WTC11 (cell line): ENCODE data around the gene RAB3GAP1.

Source experiments
- ATF1 ChIP-seq: sonication (generic); formaldehyde crosslinking; IDR thresholded peaks from 2 replicates; pipeline ENCODE4 v1.8.1; 2023; ENCODE audit warnings: mild to moderate bottlenecking, moderate library complexity, missing genetic modification reagents
- CREB1 ChIP-seq: sonication (generic); formaldehyde crosslinking; IDR thresholded peaks from 2 replicates; pipeline ENCODE4 v1.8.0; 2023; ENCODE audit warnings: mild to moderate bottlenecking, missing genetic modification reagents
- CREM ChIP-seq: sonication (generic); formaldehyde crosslinking; IDR thresholded peaks from 2 replicates; pipeline ENCODE4 v1.8.1; 2022; ENCODE audit warnings: mild to moderate bottlenecking, missing genetic modification reagents, moderate library complexity
- ESRRA ChIP-seq: sonication (generic); formaldehyde crosslinking; IDR thresholded peaks from 2 replicates; pipeline ENCODE4 v1.8.1; 2022; ENCODE audit warnings: mild to moderate bottlenecking, missing genetic modification reagents, borderline replicate concordance
- SOX15 ChIP-seq: fragments of 250-450 bp; sonication (Bioruptor Pico); IDR thresholded peaks from 2 replicates; pipeline ENCODE4 v1.9.0; 2021; ENCODE audit warnings: mild to moderate bottlenecking
- TEAD4 ChIP-seq: sonication (generic); formaldehyde crosslinking; IDR thresholded peaks from 2 replicates; pipeline ENCODE4 v1.8.0; 2022; ENCODE audit warnings: mild to moderate bottlenecking, missing genetic modification reagents
- ZBTB21 ChIP-seq: sonication (generic); formaldehyde crosslinking; IDR thresholded peaks from 2 replicates; pipeline ENCODE4 v1.8.1; 2023; ENCODE audit warnings: mild to moderate bottlenecking, missing genetic modification reagents, borderline replicate concordance
- TF ChIP-seq, protein P1 (sequence below): fragments of 200-600 bp; IDR thresholded peaks from 2 replicates; pipeline ENCODE4 v1.8.0; 2022; ENCODE audit warnings: antibody characterized with exemption
- TF ChIP-seq, protein P2 (sequence below): sonication (generic); formaldehyde crosslinking; IDR thresholded peaks from 2 replicates; pipeline ENCODE4 v1.8.1; 2023; ENCODE audit warnings: mild to moderate bottlenecking, missing genetic modification reagents, moderate library complexity
- TF ChIP-seq, protein P3 (sequence below): sonication (generic); formaldehyde crosslinking; IDR thresholded peaks from 2 replicates; pipeline ENCODE4 v1.8.1; 2022; ENCODE audit warnings: missing genetic modification reagents, borderline replicate concordance
- TF ChIP-seq, protein P4 (sequence below): sonication (generic); formaldehyde crosslinking; IDR thresholded peaks from 2 replicates; pipeline ENCODE4 v1.8.0; 2022; ENCODE audit warnings: mild to moderate bottlenecking, missing genetic modification reagents
- TF ChIP-seq, protein P5 (sequence below): sonication (generic); formaldehyde crosslinking; IDR thresholded peaks from 2 replicates; pipeline ENCODE4 v1.8.0; 2023; ENCODE audit warnings: missing genetic modification reagents, mild to moderate bottlenecking, borderline replicate concordance
- TF ChIP-seq, protein P6 (sequence below): sonication (generic); formaldehyde crosslinking; IDR thresholded peaks from 2 replicates; pipeline ENCODE4 v1.8.0; 2022; ENCODE audit warnings: missing genetic modification reagents

DNA sequence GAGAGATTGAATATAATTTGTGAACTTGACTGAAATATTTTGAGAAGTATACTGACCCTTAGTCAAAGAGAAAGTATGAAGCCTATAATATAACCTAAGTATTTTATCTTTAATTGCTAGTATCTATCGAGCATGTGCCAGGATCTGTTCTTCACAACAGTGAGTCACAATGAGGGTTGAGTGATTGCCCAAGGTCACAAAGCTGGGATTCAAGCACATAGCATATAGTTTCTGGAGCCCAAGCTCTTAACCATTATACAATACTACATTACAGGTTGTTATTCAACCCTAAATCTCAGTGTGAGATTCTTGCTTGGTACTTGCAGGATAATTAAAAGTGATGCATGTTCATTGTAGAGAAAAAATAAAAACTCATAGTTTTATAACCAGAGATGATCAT, 97.2 kb downstream of the RAB3GAP1 start:
- TF ChIP-seq, protein P1, sequence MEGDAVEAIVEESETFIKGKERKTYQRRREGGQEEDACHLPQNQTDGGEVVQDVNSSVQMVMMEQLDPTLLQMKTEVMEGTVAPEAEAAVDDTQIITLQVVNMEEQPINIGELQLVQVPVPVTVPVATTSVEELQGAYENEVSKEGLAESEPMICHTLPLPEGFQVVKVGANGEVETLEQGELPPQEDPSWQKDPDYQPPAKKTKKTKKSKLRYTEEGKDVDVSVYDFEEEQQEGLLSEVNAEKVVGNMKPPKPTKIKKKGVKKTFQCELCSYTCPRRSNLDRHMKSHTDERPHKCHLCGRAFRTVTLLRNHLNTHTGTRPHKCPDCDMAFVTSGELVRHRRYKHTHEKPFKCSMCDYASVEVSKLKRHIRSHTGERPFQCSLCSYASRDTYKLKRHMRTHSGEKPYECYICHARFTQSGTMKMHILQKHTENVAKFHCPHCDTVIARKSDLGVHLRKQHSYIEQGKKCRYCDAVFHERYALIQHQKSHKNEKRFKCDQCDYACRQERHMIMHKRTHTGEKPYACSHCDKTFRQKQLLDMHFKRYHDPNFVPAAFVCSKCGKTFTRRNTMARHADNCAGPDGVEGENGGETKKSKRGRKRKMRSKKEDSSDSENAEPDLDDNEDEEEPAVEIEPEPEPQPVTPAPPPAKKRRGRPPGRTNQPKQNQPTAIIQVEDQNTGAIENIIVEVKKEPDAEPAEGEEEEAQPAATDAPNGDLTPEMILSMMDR: no peak
- TF ChIP-seq, protein P2, sequence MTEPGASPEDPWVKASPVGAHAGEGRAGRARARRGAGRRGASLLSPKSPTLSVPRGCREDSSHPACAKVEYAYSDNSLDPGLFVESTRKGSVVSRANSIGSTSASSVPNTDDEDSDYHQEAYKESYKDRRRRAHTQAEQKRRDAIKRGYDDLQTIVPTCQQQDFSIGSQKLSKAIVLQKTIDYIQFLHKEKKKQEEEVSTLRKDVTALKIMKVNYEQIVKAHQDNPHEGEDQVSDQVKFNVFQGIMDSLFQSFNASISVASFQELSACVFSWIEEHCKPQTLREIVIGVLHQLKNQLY (CRISPR knock-in tag): no peak
- TF ChIP-seq ATF1 (CRISPR knock-in tag) (no peak), CREB1 (CRISPR knock-in tag) (no peak), SOX15 (no peak), TEAD4 (CRISPR knock-in tag) (no peak), ESRRA (CRISPR knock-in tag) (no peak), ZBTB21 (CRISPR knock-in tag) (no peak), CREM (CRISPR knock-in tag) (no peak)
- TF ChIP-seq, protein P3, sequence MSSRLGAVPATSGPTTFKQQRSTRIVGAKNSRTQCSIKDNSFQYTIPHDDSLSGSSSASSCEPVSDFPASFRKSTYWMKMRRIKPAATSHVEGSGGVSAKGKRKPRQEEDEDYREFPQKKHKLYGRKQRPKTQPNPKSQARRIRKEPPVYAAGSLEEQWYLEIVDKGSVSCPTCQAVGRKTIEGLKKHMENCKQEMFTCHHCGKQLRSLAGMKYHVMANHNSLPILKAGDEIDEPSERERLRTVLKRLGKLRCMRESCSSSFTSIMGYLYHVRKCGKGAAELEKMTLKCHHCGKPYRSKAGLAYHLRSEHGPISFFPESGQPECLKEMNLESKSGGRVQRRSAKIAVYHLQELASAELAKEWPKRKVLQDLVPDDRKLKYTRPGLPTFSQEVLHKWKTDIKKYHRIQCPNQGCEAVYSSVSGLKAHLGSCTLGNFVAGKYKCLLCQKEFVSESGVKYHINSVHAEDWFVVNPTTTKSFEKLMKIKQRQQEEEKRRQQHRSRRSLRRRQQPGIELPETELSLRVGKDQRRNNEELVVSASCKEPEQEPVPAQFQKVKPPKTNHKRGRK (CRISPR knock-in tag): no peak
- TF ChIP-seq, protein P4, sequence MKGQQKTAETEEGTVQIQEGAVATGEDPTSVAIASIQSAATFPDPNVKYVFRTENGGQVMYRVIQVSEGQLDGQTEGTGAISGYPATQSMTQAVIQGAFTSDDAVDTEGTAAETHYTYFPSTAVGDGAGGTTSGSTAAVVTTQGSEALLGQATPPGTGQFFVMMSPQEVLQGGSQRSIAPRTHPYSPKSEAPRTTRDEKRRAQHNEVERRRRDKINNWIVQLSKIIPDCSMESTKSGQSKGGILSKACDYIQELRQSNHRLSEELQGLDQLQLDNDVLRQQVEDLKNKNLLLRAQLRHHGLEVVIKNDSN (CRISPR knock-in tag): no peak
- TF ChIP-seq, protein P5, sequence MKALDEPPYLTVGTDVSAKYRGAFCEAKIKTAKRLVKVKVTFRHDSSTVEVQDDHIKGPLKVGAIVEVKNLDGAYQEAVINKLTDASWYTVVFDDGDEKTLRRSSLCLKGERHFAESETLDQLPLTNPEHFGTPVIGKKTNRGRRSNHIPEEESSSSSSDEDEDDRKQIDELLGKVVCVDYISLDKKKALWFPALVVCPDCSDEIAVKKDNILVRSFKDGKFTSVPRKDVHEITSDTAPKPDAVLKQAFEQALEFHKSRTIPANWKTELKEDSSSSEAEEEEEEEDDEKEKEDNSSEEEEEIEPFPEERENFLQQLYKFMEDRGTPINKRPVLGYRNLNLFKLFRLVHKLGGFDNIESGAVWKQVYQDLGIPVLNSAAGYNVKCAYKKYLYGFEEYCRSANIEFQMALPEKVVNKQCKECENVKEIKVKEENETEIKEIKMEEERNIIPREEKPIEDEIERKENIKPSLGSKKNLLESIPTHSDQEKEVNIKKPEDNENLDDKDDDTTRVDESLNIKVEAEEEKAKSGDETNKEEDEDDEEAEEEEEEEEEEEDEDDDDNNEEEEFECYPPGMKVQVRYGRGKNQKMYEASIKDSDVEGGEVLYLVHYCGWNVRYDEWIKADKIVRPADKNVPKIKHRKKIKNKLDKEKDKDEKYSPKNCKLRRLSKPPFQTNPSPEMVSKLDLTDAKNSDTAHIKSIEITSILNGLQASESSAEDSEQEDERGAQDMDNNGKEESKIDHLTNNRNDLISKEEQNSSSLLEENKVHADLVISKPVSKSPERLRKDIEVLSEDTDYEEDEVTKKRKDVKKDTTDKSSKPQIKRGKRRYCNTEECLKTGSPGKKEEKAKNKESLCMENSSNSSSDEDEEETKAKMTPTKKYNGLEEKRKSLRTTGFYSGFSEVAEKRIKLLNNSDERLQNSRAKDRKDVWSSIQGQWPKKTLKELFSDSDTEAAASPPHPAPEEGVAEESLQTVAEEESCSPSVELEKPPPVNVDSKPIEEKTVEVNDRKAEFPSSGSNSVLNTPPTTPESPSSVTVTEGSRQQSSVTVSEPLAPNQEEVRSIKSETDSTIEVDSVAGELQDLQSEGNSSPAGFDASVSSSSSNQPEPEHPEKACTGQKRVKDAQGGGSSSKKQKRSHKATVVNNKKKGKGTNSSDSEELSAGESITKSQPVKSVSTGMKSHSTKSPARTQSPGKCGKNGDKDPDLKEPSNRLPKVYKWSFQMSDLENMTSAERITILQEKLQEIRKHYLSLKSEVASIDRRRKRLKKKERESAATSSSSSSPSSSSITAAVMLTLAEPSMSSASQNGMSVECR (CRISPR knock-in tag): no peak
- TF ChIP-seq, protein P6, sequence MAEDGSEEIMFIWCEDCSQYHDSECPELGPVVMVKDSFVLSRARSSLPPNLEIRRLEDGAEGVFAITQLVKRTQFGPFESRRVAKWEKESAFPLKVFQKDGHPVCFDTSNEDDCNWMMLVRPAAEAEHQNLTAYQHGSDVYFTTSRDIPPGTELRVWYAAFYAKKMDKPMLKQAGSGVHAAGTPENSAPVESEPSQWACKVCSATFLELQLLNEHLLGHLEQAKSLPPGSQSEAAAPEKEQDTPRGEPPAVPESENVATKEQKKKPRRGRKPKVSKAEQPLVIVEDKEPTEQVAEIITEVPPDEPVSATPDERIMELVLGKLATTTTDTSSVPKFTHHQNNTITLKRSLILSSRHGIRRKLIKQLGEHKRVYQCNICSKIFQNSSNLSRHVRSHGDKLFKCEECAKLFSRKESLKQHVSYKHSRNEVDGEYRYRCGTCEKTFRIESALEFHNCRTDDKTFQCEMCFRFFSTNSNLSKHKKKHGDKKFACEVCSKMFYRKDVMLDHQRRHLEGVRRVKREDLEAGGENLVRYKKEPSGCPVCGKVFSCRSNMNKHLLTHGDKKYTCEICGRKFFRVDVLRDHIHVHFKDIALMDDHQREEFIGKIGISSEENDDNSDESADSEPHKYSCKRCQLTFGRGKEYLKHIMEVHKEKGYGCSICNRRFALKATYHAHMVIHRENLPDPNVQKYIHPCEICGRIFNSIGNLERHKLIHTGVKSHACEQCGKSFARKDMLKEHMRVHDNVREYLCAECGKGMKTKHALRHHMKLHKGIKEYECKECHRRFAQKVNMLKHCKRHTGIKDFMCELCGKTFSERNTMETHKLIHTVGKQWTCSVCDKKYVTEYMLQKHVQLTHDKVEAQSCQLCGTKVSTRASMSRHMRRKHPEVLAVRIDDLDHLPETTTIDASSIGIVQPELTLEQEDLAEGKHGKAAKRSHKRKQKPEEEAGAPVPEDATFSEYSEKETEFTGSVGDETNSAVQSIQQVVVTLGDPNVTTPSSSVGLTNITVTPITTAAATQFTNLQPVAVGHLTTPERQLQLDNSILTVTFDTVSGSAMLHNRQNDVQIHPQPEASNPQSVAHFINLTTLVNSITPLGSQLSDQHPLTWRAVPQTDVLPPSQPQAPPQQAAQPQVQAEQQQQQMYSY (CRISPR knock-in tag): no peak
